Choroid plexus epithelial cell (primary cell): ENCODE data around the gene LMNA.
"Not testable (repeated sequence)": the region's sequence is repeated elsewhere in the genome, so short reads cannot be mapped to it uniquely, and the experiment has no call there.

Source experiments
- DNase-seq: peaks from one replicate; pipeline ENCODE4 v3.0.0-alpha.2; 2010; ENCODE audit warnings: low read depth
- H3K4me3 ChIP-seq: 2 replicates; pipeline ENCODE4 v1.5.1; 2011; ENCODE audit warnings: low read depth, mild to moderate bottlenecking, control low read depth, low read length, moderate library complexity
- TF ChIP-seq, protein P1 (sequence below): conservative IDR thresholded peaks from 2 replicates; pipeline ENCODE4 v1.5.1; 2011; ENCODE audit warnings: low read depth, mild to moderate bottlenecking, control low read depth, inconsistent platforms, low read length, moderate library complexity

The LMNA gene

DNA sequence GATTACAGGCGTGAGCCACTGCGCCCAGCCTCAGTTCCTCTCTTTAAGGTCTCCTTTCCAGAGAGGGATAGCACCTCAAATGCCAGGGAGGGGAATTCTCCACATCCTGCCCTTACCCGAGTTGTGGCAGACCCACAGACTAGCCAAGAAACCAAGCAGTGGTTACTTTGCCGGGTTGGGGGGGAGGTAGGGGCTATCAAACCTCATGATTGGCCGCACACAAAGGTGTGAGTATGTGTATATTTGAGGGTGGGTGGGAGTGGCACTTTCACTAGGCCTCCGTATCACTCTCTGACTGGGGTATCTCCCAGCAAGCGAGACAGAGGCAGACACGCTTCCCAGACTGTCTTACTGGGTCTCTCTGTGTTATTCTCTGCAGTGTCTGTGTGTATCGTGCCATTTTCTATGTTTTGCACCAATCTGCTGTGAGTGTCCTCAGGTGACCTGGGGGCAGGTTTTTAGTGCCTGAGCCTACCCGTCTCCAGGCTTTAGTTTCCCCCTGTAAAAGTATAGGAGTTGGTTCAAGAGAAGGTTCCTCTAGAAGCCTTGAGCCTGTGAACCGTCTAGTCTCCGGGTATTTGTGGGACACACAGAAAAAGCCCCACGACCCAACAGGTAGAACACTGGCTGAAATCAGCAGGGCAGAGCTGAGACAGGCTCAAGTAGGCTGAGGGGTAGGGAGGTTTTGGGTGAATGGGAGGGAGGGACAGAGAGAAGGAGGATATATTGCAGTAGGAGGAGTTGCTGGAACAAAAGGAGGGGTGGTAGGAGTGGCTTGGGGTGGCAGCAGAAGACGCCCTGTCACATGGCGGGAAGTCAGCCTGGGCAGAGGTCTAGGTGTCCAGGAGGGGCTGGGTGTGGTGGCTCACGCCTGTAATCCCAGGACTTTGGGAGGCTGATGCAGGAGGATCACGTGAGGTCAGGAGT is 10.3 kb downstream of the LMNA start:
- TF ChIP-seq, protein P1, sequence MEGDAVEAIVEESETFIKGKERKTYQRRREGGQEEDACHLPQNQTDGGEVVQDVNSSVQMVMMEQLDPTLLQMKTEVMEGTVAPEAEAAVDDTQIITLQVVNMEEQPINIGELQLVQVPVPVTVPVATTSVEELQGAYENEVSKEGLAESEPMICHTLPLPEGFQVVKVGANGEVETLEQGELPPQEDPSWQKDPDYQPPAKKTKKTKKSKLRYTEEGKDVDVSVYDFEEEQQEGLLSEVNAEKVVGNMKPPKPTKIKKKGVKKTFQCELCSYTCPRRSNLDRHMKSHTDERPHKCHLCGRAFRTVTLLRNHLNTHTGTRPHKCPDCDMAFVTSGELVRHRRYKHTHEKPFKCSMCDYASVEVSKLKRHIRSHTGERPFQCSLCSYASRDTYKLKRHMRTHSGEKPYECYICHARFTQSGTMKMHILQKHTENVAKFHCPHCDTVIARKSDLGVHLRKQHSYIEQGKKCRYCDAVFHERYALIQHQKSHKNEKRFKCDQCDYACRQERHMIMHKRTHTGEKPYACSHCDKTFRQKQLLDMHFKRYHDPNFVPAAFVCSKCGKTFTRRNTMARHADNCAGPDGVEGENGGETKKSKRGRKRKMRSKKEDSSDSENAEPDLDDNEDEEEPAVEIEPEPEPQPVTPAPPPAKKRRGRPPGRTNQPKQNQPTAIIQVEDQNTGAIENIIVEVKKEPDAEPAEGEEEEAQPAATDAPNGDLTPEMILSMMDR, result no peak

DNA sequence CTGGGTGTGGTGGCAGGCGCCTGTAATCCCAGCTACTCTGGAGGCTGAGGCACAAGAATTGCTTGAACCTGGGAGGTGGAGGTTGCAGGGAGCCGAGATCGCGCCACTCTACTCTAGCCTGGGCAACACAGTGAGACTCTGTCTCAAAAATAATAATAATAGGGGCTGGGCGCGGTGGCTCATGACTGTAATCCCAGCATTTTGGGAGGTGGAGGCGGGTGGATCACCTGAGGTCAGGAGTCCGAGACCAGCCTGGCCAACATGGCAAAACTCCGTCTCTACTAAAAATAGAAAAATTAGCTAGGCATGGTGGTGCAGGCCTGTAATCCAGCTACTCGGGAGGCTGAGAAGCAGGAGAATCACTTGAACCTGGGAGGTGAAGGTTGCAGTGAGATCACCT is 11.0 kb downstream of the LMNA start:
- not testable (repeated sequence) for H3K4me3 ChIP-seq, DNase-seq

More for the DNA sequence above, 10.3 kb downstream of the LMNA start:
- no peak for DNase-seq
- no peak overlapping the region for H3K4me3 ChIP-seq

DNA sequence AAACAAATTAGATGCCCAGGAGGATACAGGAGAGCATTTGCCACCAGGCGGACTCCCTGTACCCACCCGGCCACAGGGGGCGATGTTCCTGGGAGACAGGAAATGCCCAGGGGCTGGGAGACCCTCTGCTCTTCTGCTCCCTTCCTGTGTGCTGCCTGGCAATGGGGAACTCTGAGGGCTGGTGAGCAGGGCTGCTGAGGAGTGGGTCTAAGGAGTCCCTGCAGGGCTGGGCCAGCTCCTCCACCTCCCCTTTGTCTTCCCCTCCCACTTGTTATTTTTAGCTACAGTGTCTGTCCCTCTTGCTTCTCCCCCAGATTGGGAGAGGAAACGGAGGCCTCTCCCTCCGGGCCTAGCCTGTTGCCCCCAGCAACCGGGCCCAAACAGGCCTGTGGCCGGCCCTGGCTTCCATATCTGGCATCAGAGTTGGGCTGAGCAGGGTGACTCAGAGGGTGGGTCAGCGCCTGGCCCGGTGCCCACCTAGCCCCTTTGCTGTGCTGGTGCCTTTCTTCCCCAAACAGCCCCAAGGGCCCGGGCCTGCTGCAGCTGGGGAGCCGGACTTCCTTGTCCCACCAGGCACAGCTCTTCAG is 11.6 kb downstream of the LMNA start:
- TF ChIP-seq, protein P1, result peak; percentile 60
- H3K4me3 ChIP-seq, result no peak overlapping the region
- DNase-seq, result peak; percentile 92

DNA sequence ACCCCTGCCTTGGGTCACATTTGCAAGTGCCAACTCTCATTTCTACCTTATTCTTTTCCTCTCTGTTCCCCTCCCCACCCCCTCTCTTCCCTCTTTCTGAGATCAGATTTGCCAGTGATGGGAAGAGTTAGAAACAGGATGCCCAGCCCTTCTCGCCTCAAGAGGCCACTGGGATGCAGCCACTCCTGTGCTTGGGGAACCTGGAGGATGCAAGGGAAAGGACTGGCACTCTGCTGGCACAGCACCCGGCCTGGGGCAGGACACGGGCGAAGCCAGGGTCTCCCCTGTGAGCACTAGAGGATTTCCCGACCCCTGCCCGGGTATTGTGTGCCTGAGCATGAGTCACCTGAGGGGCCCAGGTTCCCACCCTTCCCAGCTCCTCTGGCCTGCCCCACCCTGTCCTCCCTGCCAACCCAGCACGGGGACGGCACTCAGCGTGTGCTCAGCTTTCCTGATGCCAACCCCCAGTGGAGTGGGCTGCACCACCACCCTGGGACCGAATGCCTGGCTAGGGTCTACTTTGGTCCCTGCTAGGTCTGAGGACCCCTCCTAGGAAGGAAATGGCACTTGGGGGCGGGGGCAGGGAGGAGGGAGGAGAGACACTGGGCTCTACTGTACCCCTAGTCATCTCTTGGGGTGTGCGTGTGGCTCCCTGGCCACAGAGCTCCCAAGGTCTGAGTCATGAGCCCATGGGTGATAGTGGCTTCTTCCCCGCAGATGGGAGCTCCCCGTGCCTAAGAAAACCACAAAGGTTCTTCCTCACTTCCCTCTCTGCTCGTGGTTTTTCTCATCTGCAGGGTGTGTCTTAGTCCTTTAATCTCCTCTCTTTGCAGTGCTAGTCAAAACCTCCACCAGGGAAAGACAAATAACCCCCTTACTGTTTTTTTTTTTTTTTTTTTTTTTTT is 12.4 kb downstream of the LMNA start:
- TF ChIP-seq, protein P1, result no peak
- H3K4me3 ChIP-seq, result no peak overlapping the region
- DNase-seq, result peak; percentile 86

DNA sequence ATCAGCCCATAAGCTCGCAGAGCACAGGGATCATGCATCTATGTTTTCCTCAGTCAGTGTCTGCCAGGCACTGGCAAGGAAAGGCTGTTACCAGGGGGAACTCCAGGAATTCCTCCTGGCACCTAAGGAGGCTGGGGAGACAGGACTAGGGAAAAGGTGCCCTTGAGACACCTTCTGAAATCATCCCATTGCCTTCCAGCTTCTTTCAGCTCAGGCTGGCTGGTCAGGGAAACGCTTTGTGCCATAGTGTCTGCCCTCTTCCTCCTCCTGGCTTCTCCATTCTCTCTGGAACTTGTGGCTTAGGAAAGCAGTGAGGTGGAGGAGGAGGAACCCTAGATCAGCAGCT is 13.8 kb downstream of the LMNA start:
- TF ChIP-seq, protein P1, result no peak
- no peak for DNase-seq
- no peak overlapping the region for H3K4me3 ChIP-seq

DNA sequence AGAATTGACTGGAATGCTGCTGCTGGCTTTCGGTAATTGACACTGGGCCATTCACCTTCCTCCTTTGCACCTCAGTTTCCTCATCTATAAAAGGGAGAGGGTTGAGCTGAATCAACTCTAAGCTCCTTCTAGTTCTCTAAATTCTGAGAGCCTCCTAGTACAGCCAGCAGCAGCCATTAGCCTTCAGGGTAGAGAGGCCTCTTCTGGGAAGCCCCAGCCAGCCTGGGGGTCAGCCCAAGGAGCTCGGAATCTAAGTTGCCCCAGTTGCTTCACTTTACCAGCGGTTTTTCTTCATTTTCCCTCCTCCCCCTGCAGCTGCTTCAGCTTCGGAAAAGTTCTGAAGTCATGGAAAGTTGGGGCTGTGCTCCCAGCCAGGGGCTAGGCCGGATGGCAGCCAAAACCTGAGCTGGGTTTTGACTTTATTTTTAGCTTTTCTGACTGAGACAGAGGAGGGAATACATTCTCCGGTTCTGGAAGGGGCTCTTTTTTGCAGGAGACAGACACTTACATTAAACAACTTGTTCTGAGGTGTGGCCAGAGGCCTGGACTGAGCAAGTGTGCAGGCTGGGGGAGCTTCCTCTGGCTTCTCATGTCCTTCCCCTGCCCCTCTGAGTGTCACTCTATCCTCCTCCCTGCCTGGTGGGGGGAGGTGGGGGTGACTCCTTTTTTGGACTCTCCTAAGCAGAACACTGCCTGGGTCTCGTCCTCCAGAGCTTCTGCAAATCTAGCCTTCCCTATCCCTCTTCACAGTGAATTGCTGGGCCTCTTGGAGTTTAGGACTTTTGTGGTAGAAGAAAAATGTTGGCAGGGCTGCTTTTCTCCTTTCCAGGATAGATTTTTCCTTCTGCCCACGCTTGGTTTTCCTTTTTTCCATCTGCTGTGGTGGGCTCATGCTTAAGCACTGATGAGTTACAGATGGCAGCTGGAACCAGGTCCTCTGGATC is 14.4 kb downstream of the LMNA start:
- no peak overlapping the region for H3K4me3 ChIP-seq
- TF ChIP-seq, protein P1, result no peak
- peak; percentile 80 for DNase-seq
